GM21515 (cell line): ENCODE data around the gene TMTC3.
"Not testable (repeated sequence)": the region's sequence is repeated elsewhere in the genome, so short reads cannot be mapped to it uniquely, and the experiment has no call there.

Experiments
- ATAC-seq: cut with Tn5 transposase; IDR thresholded peaks from one replicate; pipeline ENCODE4 v1.9.1; 2021; ENCODE audit not compliant: unreplicated experiment

TMTC3 gene

DNA sequence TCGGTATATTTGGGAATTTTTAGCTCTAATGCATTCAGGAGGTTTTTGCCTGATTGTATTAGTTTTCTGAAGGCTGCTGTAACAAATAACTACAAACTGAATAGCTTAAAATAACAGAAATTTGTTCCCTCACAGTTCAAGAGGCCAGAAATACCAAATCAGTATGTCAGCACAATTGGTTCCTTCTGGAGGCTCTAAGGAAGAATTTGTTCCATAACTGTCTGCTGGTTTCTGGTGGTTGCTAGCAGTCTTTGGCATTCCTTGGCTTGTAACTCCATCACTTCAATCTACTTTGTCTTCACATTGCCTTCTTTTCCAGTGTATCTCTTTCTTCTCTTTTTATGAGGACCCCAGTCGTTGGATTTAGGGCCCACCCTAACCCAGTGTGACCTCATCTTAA lies 21.3 kb downstream of the TMTC3 start:
- ATAC-seq = no peak

DNA sequence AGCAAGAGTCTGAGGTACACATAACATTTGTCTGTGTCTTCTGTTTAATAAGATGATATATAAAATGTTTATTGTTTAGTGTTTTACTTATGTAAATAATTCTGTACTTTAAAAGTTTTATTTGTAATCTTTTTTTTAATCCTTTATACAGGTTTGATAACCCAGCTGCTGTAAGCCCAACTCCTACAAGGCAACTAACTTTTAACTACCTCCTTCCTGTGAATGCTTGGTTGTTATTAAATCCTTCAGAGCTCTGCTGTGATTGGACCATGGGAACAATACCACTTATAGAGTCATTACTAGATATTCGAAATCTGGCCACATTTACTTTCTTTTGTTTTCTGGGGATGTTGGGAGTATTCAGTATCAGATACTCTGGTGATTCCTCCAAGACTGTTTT lies 24.1 kb downstream of the TMTC3 start:
- ATAC-seq = no peak

DNA sequence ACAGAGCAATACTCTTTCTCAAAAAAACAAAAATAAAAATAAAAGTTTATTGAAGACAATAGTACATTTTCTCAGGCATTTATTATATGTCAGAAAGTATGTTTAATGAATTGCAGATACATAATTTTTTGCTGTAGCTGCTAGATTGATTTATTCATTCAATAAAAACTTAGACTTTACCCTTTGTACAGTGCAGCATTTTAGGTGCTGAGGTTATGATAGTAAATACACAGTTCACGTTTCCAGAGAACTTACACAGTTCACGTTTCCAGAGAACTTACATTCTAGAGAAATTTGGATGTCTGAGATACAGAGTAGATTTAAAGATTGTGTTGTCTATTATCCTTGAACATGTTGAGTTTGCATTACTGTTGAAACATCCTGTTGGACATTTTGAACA lies 25.3 kb downstream of the TMTC3 start:
- ATAC-seq = no peak

DNA sequence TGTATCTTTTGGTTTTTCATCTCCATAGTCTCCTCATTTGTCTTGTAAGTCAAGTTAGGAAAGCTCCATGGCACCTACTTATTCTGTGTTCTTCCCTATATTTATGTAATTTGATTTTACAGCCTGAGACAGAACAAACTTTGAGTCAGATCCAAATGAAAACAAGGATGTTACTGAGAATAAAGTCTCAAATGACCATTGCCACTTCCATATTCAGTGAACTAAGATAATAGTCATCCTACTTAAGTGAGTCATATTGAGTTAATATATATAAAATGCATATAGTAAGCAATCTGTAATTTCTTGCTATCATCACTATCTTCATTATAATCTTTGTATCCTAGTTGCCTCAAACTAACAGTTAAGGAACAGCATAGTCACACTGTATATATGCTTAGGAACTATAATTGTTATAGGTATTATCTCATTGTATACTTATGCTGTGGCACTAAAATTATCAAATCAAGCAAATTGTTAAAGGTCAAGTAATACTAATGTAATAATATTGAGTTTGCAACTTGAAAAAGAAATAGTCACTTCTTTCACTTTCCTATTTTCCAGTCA lies 30.8 kb downstream of the TMTC3 start:
- no peak for ATAC-seq

DNA sequence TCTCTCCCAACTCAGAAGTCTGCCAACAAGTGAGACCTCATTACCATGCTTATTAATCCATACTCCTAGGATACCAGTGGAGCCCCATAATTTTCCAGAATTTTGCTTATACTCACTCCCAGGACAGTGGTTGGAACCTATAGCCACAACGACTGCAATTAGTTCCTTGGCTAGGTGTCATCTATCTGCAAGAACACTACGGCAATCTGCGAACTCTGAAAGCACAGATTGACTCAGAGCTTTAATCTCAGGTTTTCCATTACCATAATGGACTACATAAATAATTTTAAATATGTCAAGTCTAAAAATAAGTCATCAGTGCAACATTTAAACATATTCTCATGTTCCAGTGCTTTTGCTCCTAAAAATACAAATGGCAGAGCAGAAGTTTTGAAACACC lies 33.4 kb downstream of the TMTC3 start:
- ATAC-seq = no peak

DNA sequence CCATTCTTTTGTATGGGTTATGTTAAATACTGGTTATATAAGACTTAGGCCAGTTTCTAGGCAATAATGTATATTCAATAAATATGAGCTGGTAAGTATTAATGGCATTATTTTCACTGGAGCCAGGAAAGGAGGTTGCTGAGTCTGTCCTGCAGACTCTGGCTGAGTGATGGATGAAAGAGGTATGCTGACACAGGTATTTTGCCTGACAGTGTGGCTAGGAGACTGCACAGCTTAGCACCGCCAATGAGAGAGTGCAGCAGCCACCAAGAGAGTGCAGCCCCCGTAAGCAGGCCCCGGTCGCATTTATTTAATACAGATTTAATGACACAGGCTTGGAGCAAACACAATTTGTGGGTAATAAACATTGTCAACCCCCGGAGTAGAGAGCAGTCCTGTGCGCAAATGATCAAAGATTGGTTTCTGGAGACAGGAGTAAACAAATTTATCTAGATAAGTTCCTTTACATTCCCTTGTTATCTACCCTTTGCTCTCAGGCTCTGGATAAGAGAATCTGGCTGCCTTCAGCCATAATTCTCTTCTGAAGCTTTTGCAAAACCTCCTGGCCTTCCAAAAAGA lies 37.4 kb downstream of the TMTC3 start:
- no peak for ATAC-seq

DNA sequence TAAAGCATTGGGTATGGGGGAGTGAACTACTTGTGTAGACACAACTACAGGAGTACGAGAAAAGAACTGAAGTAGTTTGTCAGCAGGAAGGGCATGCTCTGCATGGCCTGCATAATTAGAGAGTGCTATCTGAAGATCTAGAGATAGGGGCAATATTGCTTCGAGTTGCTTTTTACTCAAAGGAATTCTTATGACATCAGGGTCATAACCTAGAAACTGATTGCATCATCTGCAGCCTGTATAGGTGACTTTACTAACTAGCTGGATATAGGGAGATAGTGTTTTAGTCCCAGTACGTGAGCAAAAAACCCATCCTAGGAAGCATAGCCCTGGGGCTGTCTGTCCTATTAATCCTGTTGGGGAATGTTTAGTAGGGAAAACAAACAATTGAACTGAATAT lies 39.8 kb downstream of the TMTC3 start:
- ATAC-seq = no peak

DNA sequence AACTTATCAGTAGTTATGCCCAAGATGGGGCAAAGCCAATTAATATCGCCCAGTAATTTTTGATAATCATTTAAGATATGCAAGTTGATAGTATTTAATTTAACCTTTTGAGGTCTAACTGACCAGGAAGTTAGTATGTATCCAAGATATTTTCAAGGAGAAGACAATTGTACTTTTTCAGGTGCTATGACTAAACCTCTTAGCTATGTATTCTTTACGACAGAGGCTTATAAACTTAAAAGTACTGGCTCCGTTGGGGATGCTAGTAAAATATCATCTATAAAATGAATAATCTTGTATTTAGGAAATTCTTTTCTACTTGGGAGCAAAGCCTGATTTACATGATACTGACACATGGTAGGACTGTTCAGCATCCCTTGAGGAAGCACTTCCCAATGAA lies 40.3 kb downstream of the TMTC3 start:
- ATAC-seq = no peak

DNA sequence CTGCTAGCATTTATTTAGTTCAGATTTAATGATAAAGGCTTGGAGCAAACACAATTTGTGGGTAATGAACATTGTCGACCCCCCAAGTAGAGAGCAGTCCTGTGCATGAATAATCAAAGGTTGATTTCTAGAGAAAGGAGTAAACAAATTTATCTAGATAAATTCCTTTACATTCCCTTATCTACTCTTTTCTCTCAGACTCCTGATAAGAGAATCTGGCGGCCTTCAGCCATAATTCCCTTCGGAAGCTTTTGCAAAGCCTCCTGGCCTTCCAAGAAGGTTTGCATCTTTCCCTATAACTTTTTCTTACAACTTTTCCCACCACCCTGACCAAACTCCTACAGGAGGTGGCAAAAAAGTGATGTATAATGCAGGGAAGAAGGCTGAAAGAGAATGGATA lies 42.1 kb downstream of the TMTC3 start:
- no peak for ATAC-seq

DNA sequence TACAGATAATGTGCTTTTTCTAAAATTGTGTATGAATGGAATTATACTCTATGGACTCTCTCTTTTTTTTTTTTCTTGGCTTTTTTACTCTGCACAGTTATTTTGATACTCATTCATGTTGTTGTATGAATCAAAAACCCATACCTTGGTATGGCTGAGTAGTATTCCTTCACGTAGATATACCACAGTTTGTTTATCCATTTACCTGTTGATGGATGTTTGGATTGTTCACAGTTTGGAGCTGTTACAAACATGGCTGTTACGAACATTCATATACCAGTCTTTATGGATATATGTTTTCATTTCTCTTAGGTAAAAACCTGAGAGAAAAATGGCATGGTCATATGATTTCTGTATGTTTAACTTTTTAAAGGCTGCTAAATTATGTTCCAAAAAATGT lies 43.2 kb downstream of the TMTC3 start:
- no peak for ATAC-seq

DNA sequence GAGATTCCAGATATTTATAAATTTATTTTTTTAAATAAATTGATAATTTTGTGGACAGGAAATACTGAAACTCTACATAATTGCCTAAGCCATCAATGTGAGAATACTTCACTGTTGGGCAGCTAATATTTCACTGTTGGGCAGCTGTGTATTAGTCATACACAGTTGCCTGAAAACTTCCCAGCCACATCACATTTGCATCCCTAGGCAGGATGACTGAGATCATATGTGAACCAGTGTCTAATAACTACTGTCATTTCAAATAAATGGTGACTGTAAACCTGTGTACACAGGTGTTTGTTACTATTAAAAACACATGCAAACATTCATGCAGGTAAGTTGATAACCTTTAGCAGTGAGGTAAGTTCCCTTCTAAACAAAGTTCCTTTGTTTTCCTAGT lies 43.9 kb downstream of the TMTC3 start:
- ATAC-seq = no peak

DNA sequence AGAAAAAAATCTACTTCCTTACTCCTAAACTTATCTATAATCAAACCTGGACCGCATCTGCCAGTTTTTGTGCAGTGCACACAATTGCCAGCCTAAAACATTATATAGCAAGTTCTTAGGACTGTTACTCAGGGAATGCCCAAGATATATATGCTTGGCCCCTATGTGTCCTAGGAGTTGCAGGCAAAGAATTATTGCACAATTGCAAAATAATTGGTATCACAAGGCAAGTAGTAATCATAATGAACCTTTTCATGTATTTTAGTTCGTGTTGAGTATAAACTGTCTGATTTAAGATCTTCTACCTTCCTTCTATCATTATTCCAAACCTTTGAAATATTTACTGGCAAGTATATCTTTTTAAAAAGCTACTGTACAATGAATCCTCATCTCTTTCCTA lies 45.5 kb downstream of the TMTC3 start:
- ATAC-seq = no peak

DNA sequence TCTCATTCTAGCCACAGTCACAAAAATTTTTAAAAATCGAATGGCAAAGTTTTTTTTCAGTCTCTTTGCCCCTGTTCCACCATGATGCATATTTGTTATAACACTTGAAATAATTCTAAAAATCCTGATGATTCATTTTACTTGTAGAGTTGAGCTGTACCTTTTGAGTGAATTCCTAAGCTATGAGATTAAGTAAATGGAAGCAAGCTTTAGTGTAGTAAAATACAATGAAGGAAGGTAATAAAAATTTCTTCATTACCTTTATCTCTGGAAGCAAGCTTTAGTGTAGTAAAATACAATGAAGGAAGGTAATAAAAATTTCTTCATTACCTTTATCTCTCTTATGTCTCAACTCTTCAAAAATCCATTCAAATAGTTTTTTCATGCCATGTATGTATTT lies 46.1 kb downstream of the TMTC3 start:
- no peak for ATAC-seq

DNA sequence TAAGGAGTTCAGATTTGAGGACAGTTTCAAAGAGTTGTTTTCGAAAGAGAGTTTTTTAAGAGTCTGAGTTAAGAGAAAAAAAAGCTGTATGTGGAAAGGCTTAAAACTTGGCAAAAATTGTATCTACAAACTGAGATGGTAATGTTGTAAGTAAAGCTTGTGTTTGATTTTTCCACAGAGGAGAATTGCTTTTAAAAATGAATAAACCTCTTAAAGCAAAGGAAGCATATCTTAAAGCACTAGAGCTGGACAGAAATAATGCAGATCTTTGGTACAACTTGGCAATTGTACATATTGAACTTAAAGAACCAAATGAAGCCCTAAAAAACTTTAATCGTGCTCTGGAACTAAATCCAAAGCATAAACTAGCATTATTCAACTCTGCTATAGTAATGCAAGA lies 50.3 kb downstream of the TMTC3 start:
- ATAC-seq = no peak

DNA sequence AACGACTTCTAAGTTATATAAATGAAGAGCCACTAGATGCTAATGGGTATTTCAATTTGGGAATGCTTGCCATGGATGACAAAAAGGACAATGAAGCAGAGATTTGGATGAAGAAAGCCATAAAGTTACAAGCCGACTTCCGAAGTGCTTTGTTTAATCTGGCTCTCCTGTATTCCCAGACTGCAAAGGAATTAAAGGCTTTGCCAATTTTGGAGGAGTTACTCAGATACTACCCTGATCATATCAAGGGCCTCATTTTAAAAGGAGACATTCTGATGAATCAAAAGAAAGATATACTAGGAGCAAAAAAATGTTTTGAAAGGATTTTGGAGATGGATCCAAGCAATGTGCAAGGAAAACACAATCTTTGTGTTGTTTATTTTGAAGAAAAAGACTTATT lies 52.8 kb downstream of the TMTC3 start:
- no peak for ATAC-seq

DNA sequence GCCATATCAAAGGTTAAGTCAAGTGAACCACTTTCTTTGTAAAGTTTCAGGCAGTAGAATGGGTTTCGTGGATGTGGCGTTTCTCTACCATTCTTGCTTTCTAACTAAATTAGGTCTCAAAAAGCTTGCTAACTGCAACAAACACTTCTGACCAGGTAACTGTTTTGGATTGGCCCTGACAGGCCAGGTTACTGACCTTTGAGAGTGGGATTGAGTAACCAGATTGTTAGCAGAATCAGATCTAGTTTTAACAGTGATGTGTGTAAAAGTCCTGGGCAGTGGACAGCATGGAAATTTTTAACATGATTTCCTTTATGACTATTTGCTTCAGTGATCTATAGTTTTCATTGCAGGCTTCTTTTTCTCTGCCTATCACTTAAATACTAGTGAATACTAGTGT lies 57.9 kb downstream of the TMTC3 start:
- ATAC-seq = no peak

DNA sequence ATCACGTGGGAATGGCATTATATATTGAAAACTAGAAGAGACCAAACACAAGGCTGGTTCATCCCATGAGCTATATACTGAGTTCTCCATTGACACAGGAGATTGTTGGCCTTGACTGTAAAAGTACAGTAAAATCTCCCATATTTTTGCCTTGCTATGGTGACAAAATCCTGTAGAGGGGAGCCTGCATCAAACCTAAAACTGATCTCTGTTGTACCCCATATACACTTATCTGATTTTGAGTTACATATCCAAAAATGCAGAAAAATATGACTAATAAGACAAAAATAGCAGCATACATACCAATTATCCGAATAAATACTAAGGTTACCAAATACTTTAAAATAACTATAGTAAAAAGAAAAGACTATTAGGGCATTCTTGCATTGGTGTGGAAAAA lies 60.4 kb downstream of the TMTC3 start:
- no peak for ATAC-seq

DNA sequence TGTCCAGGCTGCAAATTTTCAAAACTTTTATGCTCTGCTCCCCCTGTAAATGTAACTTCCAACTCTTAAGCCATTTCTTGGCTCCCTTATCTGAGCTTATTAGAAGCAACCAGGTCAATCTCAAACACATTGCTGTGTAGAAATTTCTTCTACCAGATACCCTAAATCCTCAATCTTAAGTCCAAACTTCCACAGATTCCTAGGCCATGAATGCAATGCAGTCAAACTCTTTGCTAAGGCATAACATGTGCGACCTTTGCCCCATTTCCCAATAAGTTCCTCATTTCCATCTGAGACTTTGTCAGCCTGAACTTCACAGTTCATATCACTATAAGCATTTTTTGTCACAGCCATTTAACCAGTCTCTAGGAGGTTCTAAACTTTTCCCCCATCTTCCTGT lies 64.5 kb downstream of the TMTC3 start:
- ATAC-seq = no peak

DNA sequence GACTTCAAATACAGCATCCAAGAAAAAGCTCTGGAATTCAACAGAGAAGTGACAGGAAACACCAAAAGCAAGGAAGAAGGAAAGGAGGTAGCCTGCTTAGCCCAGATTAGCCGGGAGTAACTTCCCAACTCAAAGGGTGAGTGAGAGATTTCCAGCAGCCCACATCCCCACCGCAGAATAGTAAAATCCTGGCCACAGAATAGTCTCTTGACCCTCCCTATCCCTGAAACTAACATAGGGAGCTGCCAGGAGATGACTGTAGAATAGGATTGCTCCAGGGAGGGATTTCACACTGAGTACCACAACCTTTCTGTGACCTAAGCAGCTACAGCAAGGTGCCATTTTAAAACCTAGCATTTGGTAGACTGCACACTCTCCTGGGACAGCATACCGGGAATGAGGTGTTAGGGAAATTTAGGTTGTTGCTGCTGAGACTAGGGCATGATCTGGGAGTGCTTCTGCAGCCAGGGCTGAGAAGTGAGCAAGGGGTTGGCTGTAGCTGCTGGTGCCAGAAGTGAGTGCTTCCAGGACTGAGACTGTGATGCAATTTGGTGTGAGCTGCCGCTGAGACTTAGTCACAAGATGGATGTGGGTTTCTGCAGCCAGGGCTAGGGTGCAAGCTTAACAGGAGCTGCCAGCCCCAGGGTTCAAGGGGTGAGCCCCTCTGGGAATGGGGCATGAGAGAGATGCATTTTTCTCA lies 66.0 kb downstream of the TMTC3 start:
- ATAC-seq = no peak

DNA sequence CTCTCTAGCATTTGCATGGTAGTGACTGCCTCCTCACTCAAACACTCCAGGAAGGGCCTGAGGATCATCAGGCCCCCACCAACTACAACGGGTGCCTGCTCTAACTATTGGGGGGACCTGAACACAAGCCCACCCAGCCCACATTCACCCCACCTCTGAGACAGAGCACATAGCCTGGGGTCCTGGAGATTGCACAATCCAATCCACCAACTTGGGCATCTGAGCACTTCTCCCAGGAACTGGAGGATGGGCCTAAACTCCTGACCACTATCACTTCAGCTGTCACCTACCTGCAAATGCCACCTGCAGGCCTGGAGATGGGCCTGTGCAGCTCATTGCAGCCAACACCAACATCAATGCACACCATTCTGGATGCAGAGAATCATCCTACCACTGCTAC lies 66.6 kb downstream of the TMTC3 start:
- no peak for ATAC-seq

DNA sequence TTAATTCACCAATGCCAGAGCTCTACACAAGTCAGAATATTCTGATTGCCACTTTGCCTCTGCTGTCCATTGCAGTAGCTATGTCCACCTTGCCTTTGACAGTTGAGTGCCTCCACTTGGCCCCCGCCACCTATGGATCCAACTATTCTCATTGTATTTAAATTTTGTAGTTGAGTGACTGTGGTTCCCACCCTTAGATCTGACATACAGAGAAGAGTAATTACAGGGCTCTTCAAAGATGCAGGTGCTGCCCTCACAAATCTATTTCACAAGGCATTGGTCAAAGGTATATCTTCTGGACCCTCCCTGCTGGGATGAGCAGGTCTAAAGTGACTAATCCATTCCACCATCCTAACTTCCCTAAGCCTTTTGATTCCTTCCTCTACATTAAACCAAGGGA lies 68.2 kb downstream of the TMTC3 start:
- not testable (repeated sequence) for ATAC-seq

DNA sequence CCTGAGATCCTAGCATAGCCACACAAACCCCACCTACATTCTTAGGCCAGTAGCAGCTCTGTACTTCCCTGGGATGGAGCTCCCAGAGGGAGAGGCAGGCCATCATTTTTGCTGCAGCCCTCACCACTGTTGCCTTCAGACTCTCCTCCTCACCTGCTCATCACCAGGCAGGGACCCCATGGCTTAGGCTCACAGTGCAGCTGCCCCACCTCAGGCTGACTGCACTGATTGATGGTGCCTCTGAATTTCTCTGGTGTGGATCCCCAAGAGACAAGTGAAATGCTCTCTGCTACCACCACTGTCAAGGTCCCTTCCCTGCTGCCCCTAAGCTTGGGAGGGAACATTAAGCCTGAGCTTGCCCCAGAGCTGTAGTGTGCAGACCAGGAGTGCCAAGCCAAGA lies 76.2 kb downstream of the TMTC3 start:
- ATAC-seq = no peak

DNA sequence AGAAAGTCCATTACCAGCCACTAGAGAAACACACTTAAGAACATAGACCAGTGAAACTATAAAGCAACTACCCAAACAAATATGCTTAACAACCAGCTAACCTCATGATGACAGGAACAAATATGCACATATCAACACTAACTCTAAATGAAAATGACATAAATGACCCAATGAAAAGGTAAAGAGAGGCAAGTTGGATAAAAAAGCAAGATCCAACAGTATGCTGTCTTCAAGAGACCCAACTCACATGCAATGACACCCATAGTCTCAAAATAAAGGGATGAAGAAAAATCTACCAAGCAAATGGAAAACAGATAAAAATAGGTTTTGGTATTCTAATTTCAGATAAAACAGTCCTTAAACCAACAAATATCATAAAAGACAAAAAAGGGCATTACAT lies 77.8 kb downstream of the TMTC3 start:
- ATAC-seq = no peak
